Coronary artery (tissue), 2 donors: Measurements from ENCODE around the gene PLEKHG5.

Source experiments
- DNase-seq: peaks from one replicate; pipeline ENCODE4 v3.0.0-alpha.2; 2017; ENCODE audit warnings: low spot score
- H3K27ac ChIP-seq, 2 donors: fragments of 200-600 bp; sonication (generic); one replicate each; pipeline ENCODE4 v1.5.1; 2016 to 2019
- H3K4me3 ChIP-seq: fragments of 200-600 bp; sonication (generic); 2 replicates; pipeline ENCODE4 v1.5.1; 2016; ENCODE audit warnings: mild to moderate bottlenecking, moderate library complexity
- CTCF ChIP-seq: fragments of 200-600 bp; sonication (generic); IDR thresholded peaks from one replicate; pipeline ENCODE4 v1.5.1; 2019; ENCODE audit warnings: antibody characterized with exemption

Gene PLEKHG5

GRCh38 chr1:6427441-6428390 lies 63.8 kb downstream of the PLEKHG5 start:
- Histone ChIP-seq H3K27ac (no peak overlapping the region), H3K4me3 (no peak overlapping the region)

GRCh38 chr1:6426972-6427350 lies 64.5 kb downstream of the PLEKHG5 start:
- no peak overlapping the region for H3K4me3 ChIP-seq
- no peak for DNase-seq
- no peak overlapping the region for H3K27ac ChIP-seq
- TF ChIP-seq CTCF = no peak

More at GRCh38 chr1:6427441-6428390, 63.8 kb downstream of the PLEKHG5 start:
- DNase-seq = no peak
- TF ChIP-seq CTCF = no peak

- Histone ChIP-seq H3K4me3 (no peak overlapping the region), H3K27ac (no peak overlapping the region)
- TF ChIP-seq CTCF = no peak
- no peak for DNase-seq
These were observed 65.0 kb downstream of the PLEKHG5 start for GRCh38 chr1:6426277-6426971.

GRCh38 chr1:6425658-6426057 lies 65.8 kb downstream of the PLEKHG5 start:
- H3K27ac ChIP-seq = no peak overlapping the region
- no peak overlapping the region for H3K4me3 ChIP-seq
- TF ChIP-seq CTCF = no peak
- DNase-seq = no peak

GRCh38 chr1:6424619-6425593 lies 66.6 kb downstream of the PLEKHG5 start, which contains the start of gene ESPN:
Gene ESPN, plus strand, starts transcription at chr1:6424776. Its CDS starts 180 bp downstream, at chr1:6424956.
- TF ChIP-seq CTCF = no peak

GRCh38 chr1:6424000-6424565 lies 67.4 kb downstream of the PLEKHG5 start:
- peak overlapping the region; percentile 51 for H3K4me3 ChIP-seq
- H3K27ac ChIP-seq = no peak overlapping the region
- DNase-seq = no peak
- no peak for TF ChIP-seq CTCF

More at GRCh38 chr1:6424619-6425593, 66.6 kb downstream of the PLEKHG5 start, which contains the start of gene ESPN:
- H3K4me3 ChIP-seq = peak within 1 kb of the TSS; percentile 51
- no peak within 1 kb of the TSS for H3K27ac ChIP-seq
- DNase-seq = no peak
